Measurements from ENCODE around the gene C3orf49.

C3orf49 gene

GRCh38 chr3:63847718-63848450 lies 28.8 kb downstream of the C3orf49 start:
- in situ Hi-C loops (cut with HindIII; ENCODE audit: low sequenced_read_pairs), result no loop called here

GRCh38 chr3:63849175-63849574 lies 30.1 kb downstream of the C3orf49 start:
- in situ Hi-C loops (cut with HindIII; ENCODE audit: low sequenced_read_pairs), result no loop called here

DNA sequence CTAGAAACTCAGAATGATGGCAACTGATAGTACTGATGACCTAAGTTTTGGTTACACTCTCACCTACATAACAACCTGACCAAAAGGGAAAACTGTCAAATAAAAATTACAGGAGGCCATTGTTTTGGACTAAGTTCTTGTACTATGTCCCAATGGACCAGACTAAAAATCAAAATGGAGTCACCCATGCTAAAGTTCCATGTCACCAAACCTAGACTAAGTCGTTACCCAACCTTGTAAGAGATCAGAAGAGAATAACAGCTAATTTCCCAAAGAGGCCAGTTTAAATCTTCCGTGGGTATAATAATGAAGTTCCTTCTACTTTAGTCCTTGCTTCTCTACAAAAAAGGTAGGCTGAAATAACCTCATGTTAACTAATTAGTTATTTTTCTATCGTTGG lies 32.2 kb downstream of the C3orf49 start:
- in situ Hi-C loops (cut with HindIII; ENCODE audit: low sequenced_read_pairs), result no loop called here

DNA sequence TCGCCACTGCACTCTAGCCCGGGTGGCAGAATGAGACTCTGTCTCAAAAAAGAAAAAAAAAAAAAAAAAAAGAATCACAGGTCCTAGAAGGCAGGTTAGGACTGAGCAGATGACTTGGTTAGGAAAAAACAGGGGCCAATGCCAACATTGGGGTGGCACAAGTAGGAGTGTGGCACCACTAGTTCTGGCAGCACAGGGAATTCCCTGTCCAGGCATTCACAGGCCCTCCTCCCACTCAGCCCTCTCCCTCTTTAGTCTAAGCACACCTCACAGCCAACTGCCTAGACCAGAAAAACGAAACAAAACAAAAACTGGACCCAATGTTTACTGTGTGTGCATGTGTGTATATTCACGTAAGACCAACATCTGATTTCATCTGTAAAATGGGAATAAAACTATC lies 34.0 kb downstream of the C3orf49 start:
- in situ Hi-C loops (cut with HindIII; ENCODE audit: low sequenced_read_pairs), result no loop called here

DNA sequence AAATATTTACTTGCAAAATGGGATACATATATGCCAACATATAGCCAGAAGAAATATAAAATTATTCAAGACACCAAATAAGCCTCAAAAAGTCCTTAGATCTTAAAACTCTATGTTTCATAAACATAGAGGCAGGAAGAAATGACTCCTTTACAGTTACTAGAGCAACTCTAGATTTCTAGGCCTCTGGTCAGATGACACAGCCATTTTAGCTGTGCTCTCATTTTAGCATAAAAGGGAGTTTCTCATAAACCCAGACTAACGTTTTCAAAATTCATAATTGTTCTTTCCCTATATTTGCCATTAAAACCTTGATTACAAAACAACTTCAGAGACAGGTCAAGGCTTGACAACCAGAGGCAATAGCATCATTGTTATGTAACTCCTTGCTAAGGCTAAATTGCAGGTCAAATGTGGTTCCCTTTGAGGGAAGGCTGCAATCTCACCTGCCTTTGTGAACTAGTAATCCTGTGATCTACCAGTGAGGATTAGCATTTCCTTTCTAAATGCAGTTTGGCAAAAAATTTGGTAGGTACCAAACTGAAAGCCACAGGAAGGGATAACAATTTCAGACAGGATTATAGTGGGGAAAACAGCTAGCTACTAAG lies 36.3 kb downstream of the C3orf49 start:
- in situ Hi-C loops (cut with HindIII; ENCODE audit: low sequenced_read_pairs), result no loop called here

DNA sequence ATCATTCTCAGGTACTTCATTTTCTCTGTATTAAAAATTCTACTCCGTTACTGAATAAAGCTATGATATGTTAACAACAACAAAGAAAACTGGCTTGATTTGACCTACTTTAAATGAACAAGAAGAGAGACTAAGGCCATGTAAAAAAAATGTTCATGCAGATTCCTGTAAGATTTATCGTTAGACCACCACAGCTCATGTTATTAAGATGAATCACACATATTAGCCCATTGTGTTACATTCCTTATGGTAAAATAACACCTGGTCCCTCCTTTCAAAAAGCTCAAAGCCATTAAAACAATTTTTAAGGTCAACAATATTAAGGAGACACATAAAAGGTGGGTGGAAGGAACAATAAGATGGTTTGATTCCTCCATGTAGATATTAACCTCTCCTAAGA lies 38.2 kb downstream of the C3orf49 start:
- in situ Hi-C loops (cut with HindIII; ENCODE audit: low sequenced_read_pairs), result no loop called here

- in situ Hi-C loops (cut with HindIII; ENCODE audit: low sequenced_read_pairs), result no loop called here
Observed at GRCh38 chr3:63860776-63861175, 41.7 kb downstream of the C3orf49 start.

DNA sequence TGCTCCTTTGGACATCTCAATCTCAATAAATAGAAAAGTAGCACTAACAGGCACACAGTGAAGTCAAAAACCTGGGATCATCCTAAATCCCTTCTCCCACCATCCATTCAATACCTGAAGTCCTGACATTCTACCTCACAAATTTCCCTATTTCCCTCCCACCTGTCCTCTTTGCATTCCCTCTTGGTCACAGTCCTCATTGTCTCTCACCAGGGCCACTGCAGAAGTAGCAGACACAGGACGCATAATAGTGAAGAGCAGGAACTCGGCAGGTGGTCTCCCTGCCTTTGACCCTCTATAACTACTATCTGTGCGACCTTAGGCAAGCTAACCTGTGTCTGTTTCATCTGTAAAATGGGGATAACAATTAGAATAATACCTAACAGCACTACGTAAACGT lies 42.2 kb downstream of the C3orf49 start:
- in situ Hi-C loops (cut with HindIII; ENCODE audit: low sequenced_read_pairs), result no loop called here

- in situ Hi-C loops (cut with HindIII; ENCODE audit: low sequenced_read_pairs), result no loop called here
Observed at GRCh38 chr3:63862804-63863149, 43.7 kb downstream of the C3orf49 start.

- in situ Hi-C loops (cut with HindIII; ENCODE audit: low sequenced_read_pairs), result no loop called here
Observed at GRCh38 chr3:63863150-63864007, 44.3 kb downstream of the C3orf49 start, which contains the start of the genes ATXN7 and THOC7. ATXN7 (plus strand) TSS chr3:63863867; CDS start chr3:63912599, 48,732 bp downstream. THOC7 (minus strand) TSS chr3:63863805; CDS start chr3:63863790, 15 bp downstream.

- in situ Hi-C loops (cut with HindIII; ENCODE audit: low sequenced_read_pairs), result no loop called here
Observed at GRCh38 chr3:63864008-63864964, 45.2 kb downstream of the C3orf49 start.

DNA sequence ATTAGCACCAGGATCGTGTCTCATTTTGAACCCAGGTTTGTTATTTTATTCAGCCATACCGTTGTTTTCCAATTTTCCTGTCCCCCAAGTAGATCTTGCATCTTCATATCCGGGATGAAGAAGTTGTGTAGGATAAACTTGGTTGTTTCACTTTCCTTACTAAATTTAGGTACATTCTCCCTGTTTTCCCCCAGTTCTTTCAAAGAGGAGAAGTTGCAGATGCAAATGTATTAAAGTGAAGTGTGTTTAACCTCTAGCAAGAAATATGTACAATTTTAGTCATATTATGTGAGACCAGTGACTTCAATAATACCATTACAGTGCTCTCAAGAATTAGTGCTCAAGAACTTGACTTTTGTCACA lies 45.8 kb downstream of the C3orf49 start:
- in situ Hi-C loops (cut with HindIII; ENCODE audit: low sequenced_read_pairs), result no loop called here

- in situ Hi-C loops (cut with HindIII; ENCODE audit: low sequenced_read_pairs), result no loop called here
Observed at GRCh38 chr3:63867225-63867624, 48.1 kb downstream of the C3orf49 start.

GRCh38 chr3:63869940-63870614 lies 51.0 kb downstream of the C3orf49 start:
- in situ Hi-C loops (cut with HindIII; ENCODE audit: low sequenced_read_pairs), result no loop called here

- in situ Hi-C loops (cut with HindIII; ENCODE audit: low sequenced_read_pairs), result no loop called here
Observed at GRCh38 chr3:63870615-63871005, 51.5 kb downstream of the C3orf49 start.

- in situ Hi-C loops (cut with HindIII; ENCODE audit: low sequenced_read_pairs), result no loop called here
Observed at GRCh38 chr3:63872135-63872924, 53.2 kb downstream of the C3orf49 start.

DNA sequence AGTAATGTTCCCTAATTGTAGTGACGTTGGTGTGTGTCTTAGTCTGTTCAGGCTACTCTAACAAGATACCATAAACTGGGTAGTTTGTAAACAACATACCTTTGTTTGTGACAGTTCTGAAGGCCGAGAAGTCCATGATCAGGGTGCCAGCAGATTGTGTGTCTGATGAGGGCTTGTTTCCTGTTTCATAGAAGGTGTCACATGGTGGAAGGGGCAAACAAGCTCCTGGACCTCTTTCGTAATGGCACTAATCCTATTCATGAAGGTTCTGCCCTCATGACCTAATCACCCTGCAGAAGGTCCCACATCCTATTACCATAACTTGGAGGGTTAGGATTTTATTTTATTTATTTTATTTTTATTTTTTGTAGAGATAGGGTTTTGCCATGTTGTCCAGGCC lies 55.7 kb downstream of the C3orf49 start:
- in situ Hi-C loops (cut with HindIII; ENCODE audit: low sequenced_read_pairs), result no loop called here

GRCh38 chr3:63875510-63875909 lies 56.4 kb downstream of the C3orf49 start:
- in situ Hi-C loops (cut with HindIII; ENCODE audit: low sequenced_read_pairs), result no loop called here

DNA sequence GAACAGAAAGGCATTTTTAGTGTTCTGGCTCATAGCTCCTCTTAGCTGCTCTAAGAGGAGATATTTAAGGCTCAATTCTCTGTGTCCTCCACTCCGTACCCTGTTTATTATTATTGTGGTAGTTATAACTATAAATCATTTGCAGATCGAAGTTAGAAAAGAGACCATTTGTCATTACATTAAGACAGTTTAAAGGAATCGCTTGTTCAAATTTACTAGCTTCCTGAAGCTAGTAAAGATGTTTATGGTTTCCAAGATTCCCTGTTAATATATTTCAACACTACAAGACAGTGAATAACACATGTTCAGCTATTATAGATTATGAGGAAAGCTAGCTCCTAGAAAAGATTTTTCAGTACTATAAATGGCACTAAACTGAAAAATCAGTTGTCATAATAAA lies 57.2 kb downstream of the C3orf49 start:
- in situ Hi-C loops (cut with HindIII; ENCODE audit: low sequenced_read_pairs), result no loop called here
